C4-2B (cell line): ENCODE measurements around the gene PRKG1.

Experiments used
- H3K27ac ChIP-seq: fragments of 450-650 bp; 2 replicates; pipeline ENCODE4 v1.5.1; 2017
- ZFX ChIP-seq: fragments of 450-650 bp; IDR thresholded peaks from 2 replicates; pipeline ENCODE4 v1.6.1; 2017
- TF ChIP-seq, protein P1 (sequence below): fragments of 450-650 bp; conservative IDR thresholded peaks from 2 replicates; pipeline ENCODE4 v1.5.1; 2017; ENCODE audit warnings: mild to moderate bottlenecking

The PRKG1 gene

DNA sequence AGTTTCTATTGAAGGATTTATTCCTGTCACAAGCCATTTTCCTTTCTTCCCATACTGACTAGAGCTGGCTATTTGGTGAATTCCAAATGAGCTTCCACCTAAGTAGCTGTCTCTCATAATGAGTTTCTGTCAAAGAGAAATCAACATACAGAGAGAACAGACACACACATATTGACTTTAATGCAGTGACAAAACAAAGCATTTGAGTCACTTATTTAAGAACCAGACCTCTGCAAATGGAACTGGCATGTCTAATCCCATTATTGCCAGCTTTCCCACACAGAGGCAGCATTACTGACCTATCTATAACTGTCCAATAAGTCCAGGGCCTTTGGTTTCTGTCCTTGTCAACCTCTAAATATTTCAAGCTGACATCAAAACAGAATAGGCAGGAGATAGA lies 804.4 kb downstream of the PRKG1 start:
- no peak overlapping the region for H3K27ac ChIP-seq
- TF ChIP-seq, protein P1, sequence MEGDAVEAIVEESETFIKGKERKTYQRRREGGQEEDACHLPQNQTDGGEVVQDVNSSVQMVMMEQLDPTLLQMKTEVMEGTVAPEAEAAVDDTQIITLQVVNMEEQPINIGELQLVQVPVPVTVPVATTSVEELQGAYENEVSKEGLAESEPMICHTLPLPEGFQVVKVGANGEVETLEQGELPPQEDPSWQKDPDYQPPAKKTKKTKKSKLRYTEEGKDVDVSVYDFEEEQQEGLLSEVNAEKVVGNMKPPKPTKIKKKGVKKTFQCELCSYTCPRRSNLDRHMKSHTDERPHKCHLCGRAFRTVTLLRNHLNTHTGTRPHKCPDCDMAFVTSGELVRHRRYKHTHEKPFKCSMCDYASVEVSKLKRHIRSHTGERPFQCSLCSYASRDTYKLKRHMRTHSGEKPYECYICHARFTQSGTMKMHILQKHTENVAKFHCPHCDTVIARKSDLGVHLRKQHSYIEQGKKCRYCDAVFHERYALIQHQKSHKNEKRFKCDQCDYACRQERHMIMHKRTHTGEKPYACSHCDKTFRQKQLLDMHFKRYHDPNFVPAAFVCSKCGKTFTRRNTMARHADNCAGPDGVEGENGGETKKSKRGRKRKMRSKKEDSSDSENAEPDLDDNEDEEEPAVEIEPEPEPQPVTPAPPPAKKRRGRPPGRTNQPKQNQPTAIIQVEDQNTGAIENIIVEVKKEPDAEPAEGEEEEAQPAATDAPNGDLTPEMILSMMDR: no peak

- TF ChIP-seq ZFX: no peak
- TF ChIP-seq, protein P1: no peak
- H3K27ac ChIP-seq: no peak overlapping the region
Observed at GRCh38 chr10:51879238-51879637, 805.0 kb downstream of the PRKG1 start.

DNA sequence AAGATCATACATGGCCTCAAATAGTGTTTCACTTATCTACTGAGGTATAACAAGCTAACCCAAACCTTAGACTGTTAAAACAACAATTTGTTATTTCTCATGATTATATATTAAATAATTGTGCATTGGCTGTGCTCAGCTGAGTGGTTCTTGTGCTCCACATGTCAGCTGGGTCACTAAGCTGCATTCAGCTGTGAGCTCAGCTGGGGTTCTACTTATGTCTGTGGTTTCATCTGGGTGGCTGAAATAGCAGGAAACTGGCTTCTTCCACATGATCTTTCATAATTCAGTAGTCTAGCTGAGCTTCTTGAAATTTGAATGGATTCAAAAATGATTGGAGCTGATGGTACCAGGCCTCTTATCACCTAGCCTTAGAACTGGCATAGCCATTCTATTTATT lies 806.9 kb downstream of the PRKG1 start:
- no peak overlapping the region for H3K27ac ChIP-seq

GRCh38 chr10:51886438-51887068 lies 812.3 kb downstream of the PRKG1 start:
- H3K27ac ChIP-seq: no peak overlapping the region
- TF ChIP-seq, protein P1: no peak
- no peak for TF ChIP-seq ZFX

More for the DNA sequence above, 806.9 kb downstream of the PRKG1 start:
- no peak for TF ChIP-seq ZFX
- TF ChIP-seq, protein P1: no peak

GRCh38 chr10:51888263-51888662 lies 814.0 kb downstream of the PRKG1 start:
- TF ChIP-seq ZFX: no peak
- TF ChIP-seq, protein P1: no peak
- no peak overlapping the region for H3K27ac ChIP-seq

- H3K27ac ChIP-seq: no peak overlapping the region
- TF ChIP-seq, protein P1: no peak
- no peak for TF ChIP-seq ZFX
Observed at GRCh38 chr10:51892313-51892712, 818.0 kb downstream of the PRKG1 start.

- H3K27ac ChIP-seq: no peak overlapping the region
- TF ChIP-seq, protein P1: peak; percentile 63
- no peak for TF ChIP-seq ZFX
Observed at GRCh38 chr10:51892965-51893658, 818.8 kb downstream of the PRKG1 start.
